ENCODE data around the gene CRABP1. TPM values are rescaled to one million over a fixed set of nuclear protein-coding genes. Genes with fewer than 3 reads are reported as not detected.

CRABP1 gene
- total RNA-seq, 1 donor from 2014 or later = not detected

- H3K9me3 Mint-ChIP-seq = no peaks in the 10 kb centered on the region
- intact Hi-C loops (cut with micrococcal nuclease) = loop anchor here (1.0 kb wide), 1 partner anchor 115 kb away; no protein-coding TSS in a partner anchor
- no peak for DNase-seq (ENCODE audit: low spot score)
- no peak overlapping the region for H3K27ac Mint-ChIP-seq
- H3K36me3 Mint-ChIP-seq (ENCODE audit: low read depth) = no peaks in the 10 kb centered on the region
- no peaks in the 10 kb centered on the region for H3K4me1 Mint-ChIP-seq (ENCODE audit: low read depth)
- peaks cover 8% of the 10 kb centered on the region for H3K27me3 Mint-ChIP-seq (ENCODE audit: insufficient read depth)
- no peak overlapping the region for H3K4me3 Mint-ChIP-seq
Observed at GRCh38 chr15:78308422-78309032, 31.6 kb upstream of the CRABP1 start.

- intact Hi-C loops (cut with micrococcal nuclease) = no loop called here
- no peak for DNase-seq (ENCODE audit: low spot score)
- peaks cover 5% of the 10 kb centered on the region for H3K27me3 Mint-ChIP-seq (ENCODE audit: insufficient read depth)
Observed at GRCh38 chr15:78311292-78311691, 28.9 kb upstream of the CRABP1 start.

GRCh38 chr15:78312536-78312935 lies 27.6 kb upstream of the CRABP1 start:
- H3K27me3 Mint-ChIP-seq (ENCODE audit: insufficient read depth) = peaks cover 5% of the 10 kb centered on the region
- DNase-seq (ENCODE audit: low spot score) = no peak
- no peak overlapping the region for H3K4me3 Mint-ChIP-seq
- H3K27ac Mint-ChIP-seq = no peak overlapping the region
- H3K9me3 Mint-ChIP-seq = no peaks in the 10 kb centered on the region
- intact Hi-C loops (cut with micrococcal nuclease) = no loop called here
- no peaks in the 10 kb centered on the region for H3K4me1 Mint-ChIP-seq (ENCODE audit: low read depth)
- H3K36me3 Mint-ChIP-seq (ENCODE audit: low read depth) = no peaks in the 10 kb centered on the region

More at GRCh38 chr15:78311292-78311691, 28.9 kb upstream of the CRABP1 start:
- Mint-ChIP-seq H3K4me1 (ENCODE audit: low read depth) (no peaks in the 10 kb centered on the region), H3K27ac (no peak overlapping the region), H3K36me3 (ENCODE audit: low read depth) (no peaks in the 10 kb centered on the region), H3K4me3 (no peak overlapping the region), H3K9me3 (no peaks in the 10 kb centered on the region)

GRCh38 chr15:78312957-78313356 lies 27.2 kb upstream of the CRABP1 start:
- no peak overlapping the region for H3K27ac Mint-ChIP-seq

GRCh38 chr15:78313383-78313782 lies 26.8 kb upstream of the CRABP1 start:
- DNase-seq (ENCODE audit: low spot score) = no peak
- Mint-ChIP-seq H3K9me3 (no peaks in the 10 kb centered on the region), H3K27me3 (ENCODE audit: insufficient read depth) (peaks cover 4% of the 10 kb centered on the region), H3K27ac (no peak overlapping the region), H3K4me3 (no peak overlapping the region), H3K36me3 (ENCODE audit: low read depth) (no peaks in the 10 kb centered on the region), H3K4me1 (ENCODE audit: low read depth) (no peaks in the 10 kb centered on the region)
- intact Hi-C loops (cut with micrococcal nuclease) = no loop called here

More at GRCh38 chr15:78312957-78313356, 27.2 kb upstream of the CRABP1 start:
- H3K36me3 Mint-ChIP-seq (ENCODE audit: low read depth) = no peaks in the 10 kb centered on the region
- peaks cover 6% of the 10 kb centered on the region for H3K27me3 Mint-ChIP-seq (ENCODE audit: insufficient read depth)
- no peaks in the 10 kb centered on the region for H3K9me3 Mint-ChIP-seq
- intact Hi-C loops (cut with micrococcal nuclease) = no loop called here
- H3K4me1 Mint-ChIP-seq (ENCODE audit: low read depth) = no peaks in the 10 kb centered on the region
- no peak overlapping the region for H3K4me3 Mint-ChIP-seq
- no peak for DNase-seq (ENCODE audit: low spot score)

GRCh38 chr15:78314181-78314581 lies 26.0 kb upstream of the CRABP1 start:
- H3K9me3 Mint-ChIP-seq = no peaks in the 10 kb centered on the region
- intact Hi-C loops (cut with micrococcal nuclease) = no loop called here

GRCh38 chr15:78315686-78316282 lies 24.4 kb upstream of the CRABP1 start:
- no peak overlapping the region for H3K4me3 Mint-ChIP-seq
- no peak overlapping the region for H3K27ac Mint-ChIP-seq
- H3K27me3 Mint-ChIP-seq (ENCODE audit: insufficient read depth) = peaks cover 5% of the 10 kb centered on the region
- intact Hi-C loops (cut with micrococcal nuclease) = no loop called here
- H3K9me3 Mint-ChIP-seq = no peaks in the 10 kb centered on the region
- no peaks in the 10 kb centered on the region for H3K36me3 Mint-ChIP-seq (ENCODE audit: low read depth)
- H3K4me1 Mint-ChIP-seq (ENCODE audit: low read depth) = no peaks in the 10 kb centered on the region
- no peak for DNase-seq (ENCODE audit: low spot score)

More at GRCh38 chr15:78314181-78314581, 26.0 kb upstream of the CRABP1 start:
- Mint-ChIP-seq H3K27me3 (ENCODE audit: insufficient read depth) (peaks cover 5% of the 10 kb centered on the region), H3K27ac (no peak overlapping the region), H3K36me3 (ENCODE audit: low read depth) (no peaks in the 10 kb centered on the region), H3K4me1 (ENCODE audit: low read depth) (no peaks in the 10 kb centered on the region), H3K4me3 (no peak overlapping the region)
- DNase-seq (ENCODE audit: low spot score) = no peak

GRCh38 chr15:78316283-78317083 lies 23.7 kb upstream of the CRABP1 start:
- Mint-ChIP-seq H3K27me3 (ENCODE audit: insufficient read depth) (peaks cover 5% of the 10 kb centered on the region), H3K36me3 (ENCODE audit: low read depth) (no peaks in the 10 kb centered on the region), H3K27ac (no peak overlapping the region), H3K4me1 (ENCODE audit: low read depth) (no peaks in the 10 kb centered on the region), H3K4me3 (no peak overlapping the region), H3K9me3 (no peaks in the 10 kb centered on the region)
- intact Hi-C loops (cut with micrococcal nuclease) = no loop called here
- DNase-seq (ENCODE audit: low spot score) = no peak

- DNase-seq (ENCODE audit: low spot score) = no peak
- peaks cover 5% of the 10 kb centered on the region for H3K27me3 Mint-ChIP-seq (ENCODE audit: insufficient read depth)
Observed at GRCh38 chr15:78317145-78317836, 22.9 kb upstream of the CRABP1 start.

GRCh38 chr15:78319588-78319987 lies 20.6 kb upstream of the CRABP1 start:
- Mint-ChIP-seq H3K4me1 (ENCODE audit: low read depth) (no peaks in the 10 kb centered on the region), H3K27ac (no peak overlapping the region), H3K36me3 (ENCODE audit: low read depth) (no peaks in the 10 kb centered on the region), H3K27me3 (ENCODE audit: insufficient read depth) (peaks cover 5% of the 10 kb centered on the region), H3K9me3 (no peaks in the 10 kb centered on the region), H3K4me3 (no peak overlapping the region)
- no peak for DNase-seq (ENCODE audit: low spot score)
- intact Hi-C loops (cut with micrococcal nuclease) = no loop called here

More at GRCh38 chr15:78317145-78317836, 22.9 kb upstream of the CRABP1 start:
- H3K36me3 Mint-ChIP-seq (ENCODE audit: low read depth) = no peaks in the 10 kb centered on the region
- H3K4me1 Mint-ChIP-seq (ENCODE audit: low read depth) = no peaks in the 10 kb centered on the region
- H3K4me3 Mint-ChIP-seq = no peak overlapping the region
- intact Hi-C loops (cut with micrococcal nuclease) = no loop called here
- H3K9me3 Mint-ChIP-seq = no peaks in the 10 kb centered on the region
- H3K27ac Mint-ChIP-seq = no peak overlapping the region

GRCh38 chr15:78320183-78320582 lies 20.0 kb upstream of the CRABP1 start:
- Mint-ChIP-seq H3K4me3 (no peak overlapping the region), H3K4me1 (ENCODE audit: low read depth) (no peaks in the 10 kb centered on the region), H3K36me3 (ENCODE audit: low read depth) (no peaks in the 10 kb centered on the region), H3K27me3 (ENCODE audit: insufficient read depth) (peaks cover 5% of the 10 kb centered on the region), H3K27ac (no peak overlapping the region), H3K9me3 (no peaks in the 10 kb centered on the region)
- intact Hi-C loops (cut with micrococcal nuclease) = no loop called here
- no peak for DNase-seq (ENCODE audit: low spot score)

- DNase-seq (ENCODE audit: low spot score) = no peak
- Mint-ChIP-seq H3K27me3 (ENCODE audit: insufficient read depth) (peaks cover 5% of the 10 kb centered on the region), H3K27ac (no peak overlapping the region), H3K4me1 (ENCODE audit: low read depth) (no peaks in the 10 kb centered on the region), H3K36me3 (ENCODE audit: low read depth) (no peaks in the 10 kb centered on the region), H3K9me3 (no peaks in the 10 kb centered on the region), H3K4me3 (no peak overlapping the region)
- intact Hi-C loops (cut with micrococcal nuclease) = no loop called here
Observed at GRCh38 chr15:78321041-78321570, 19.0 kb upstream of the CRABP1 start.
